HepG2 (cell line): ENCODE data around the gene ASIC5. TPM values are rescaled to one million over a fixed set of nuclear protein-coding genes. Genes with fewer than 3 reads are reported as not detected.

Experiments used
- ATAC-seq: fragments of 200-7000 bp; cut with Tn5 transposase; 3 replicates; pipeline ENCODE4 v1.9.1; 2020; ENCODE audit warnings: mild to moderate bottlenecking, moderate library complexity
- BruUV-seq: library from RNA; stranded (reverse); fragments of 400-500 nt; replicated peaks from 2 replicates; lab custom pipeline; 2021; lab: Mats Ljungman, UMichigan
- CTCF ChIA-PET: fragments of 300-600 bp; formaldehyde crosslinking; extraction: SDS; loops from one replicate; lab custom pipeline; 2021; ENCODE audit warnings: low total read pairs, inconsistent platforms, low intra/inter-chr PET ratio; lab: Yijun Ruan, JAX
- POLR2A ChIA-PET: fragments of 350-600 bp; sonication (Branson Sonifier 250); formaldehyde crosslinking; loops from one replicate; lab custom pipeline; 2020; ENCODE audit warnings: antibody characterized with exemption, inconsistent platforms; lab: Yijun Ruan, JAX
- DNase-seq: peaks from one replicate; pipeline ENCODE4 v3.0.0-alpha.2; 2015; ENCODE audit warnings: low spot score
- FAIRE-seq: peaks from 3 replicates; lab custom pipeline; 2011; peaks lifted over from hg19 to GRCh38; lab: Jason Lieb, UNC
- H2AFZ ChIP-seq: one replicate; pipeline ENCODE4 v1.6.1; 2011; ENCODE audit warnings: low read length, inconsistent platforms
- H3K27ac ChIP-seq: fragments of 300-600 bp; 3 replicates; pipeline ENCODE4 v1.8.0; 2011; ENCODE audit warnings: mixed run types, mild to moderate bottlenecking, mixed read lengths, low read length, inconsistent platforms; ENCODE audit not compliant: insufficient read depth; ENCODE audit errors: extremely low read length
- H3K27me3 ChIP-seq, 2 experiments: fragments of 200-600 bp in 1 of 2; 2 replicates in 1 of 2; 3 replicates in 1 of 2; pipeline versions ENCODE4 v1.6.0 to v1.8.0; 2011; ENCODE audit warnings: low read length in 2 of 2, mild to moderate bottlenecking in 2 of 2, moderate library complexity in 2 of 2, inconsistent platforms in 1 of 2; ENCODE audit not compliant: insufficient read depth in 2 of 2, control insufficient read depth in 1 of 2
- H3K36me3 ChIP-seq, 2 experiments: fragments of 200-600 bp in 1 of 2; replicated peaks in 1 of 2; 2 replicates in 1 of 2; 3 replicates in 1 of 2; pipeline versions ENCODE4 v1.5.1 to v1.8.0; 2011; ENCODE audit warnings: low read length in 2 of 2, inconsistent platforms in 1 of 2; ENCODE audit not compliant: insufficient read depth in 2 of 2, control insufficient read depth in 1 of 2
- H3K4me1 ChIP-seq: 2 replicates; pipeline ENCODE4 v1.5.1; 2012; ENCODE audit warnings: low read length, inconsistent platforms; ENCODE audit not compliant: insufficient read depth
- H3K4me2 ChIP-seq: 2 replicates; pipeline ENCODE4 v1.6.0; 2011; ENCODE audit warnings: low read depth, low read length, inconsistent platforms
- H3K4me3 ChIP-seq, 3 experiments: fragments of 200-600 bp in 1 of 3; sonication (generic), shearing (Covaris generic) in 1 of 3; replicated peaks in 1 of 3; 2 replicates each; pipeline ENCODE4 v1.5.1; 2011 to 2016; ENCODE audit warnings: low read length in 3 of 3, inconsistent platforms in 2 of 3, low read depth in 2 of 3, mild to moderate bottlenecking in 2 of 3, control low read depth in 1 of 3, mixed read lengths in 1 of 3; ENCODE audit not compliant: insufficient read depth in 1 of 3
- H3K79me2 ChIP-seq: one replicate; pipeline ENCODE4 v1.6.1; 2011; ENCODE audit warnings: low read length, inconsistent platforms; ENCODE audit not compliant: insufficient read depth
- H3K9ac ChIP-seq: 2 replicates; pipeline ENCODE4 v1.6.0; 2011; ENCODE audit warnings: mild to moderate bottlenecking, low read depth, low read length, inconsistent platforms; ENCODE audit not compliant: insufficient read depth
- H3K9me3 ChIP-seq: 2 replicates; pipeline ENCODE4 v1.5.1; 2012; ENCODE audit warnings: mild to moderate bottlenecking, low read length
- H4K20me1 ChIP-seq: 2 replicates; pipeline ENCODE4 v1.6.0; 2011; ENCODE audit warnings: inconsistent platforms, mild to moderate bottlenecking, low read length, moderate library complexity; ENCODE audit not compliant: insufficient read depth
- ARNTL ChIP-seq: sonication (generic); formaldehyde crosslinking; IDR thresholded peaks from 2 replicates; pipeline ENCODE4 v1.4.0; 2020; ENCODE audit warnings: mild to moderate bottlenecking, missing genetic modification reagents
- CREBL2 ChIP-seq: sonication (generic); formaldehyde crosslinking; IDR thresholded peaks from 2 replicates; pipeline ENCODE4 v1.8.1; 2023; ENCODE audit warnings: missing genetic modification reagents, mild to moderate bottlenecking, borderline replicate concordance
- E2F1 ChIP-seq: sonication (generic); formaldehyde crosslinking; IDR thresholded peaks from 2 replicates; pipeline ENCODE4 v1.5.0; 2020; ENCODE audit warnings: missing genetic modification reagents
- GABPA ChIP-seq, 2 experiments: IDR thresholded peaks; 2 replicates each; pipeline ENCODE4 v1.6.1; 2011 to 2016; ENCODE audit warnings: low read depth in 2 of 2, low read length in 1 of 2, missing biosample characterization in 1 of 2, missing genetic modification characterization in 1 of 2
- KMT2A ChIP-seq: sonication (generic); formaldehyde crosslinking; IDR thresholded peaks from 2 replicates; pipeline ENCODE4 v1.4.0; 2020; ENCODE audit warnings: missing genetic modification reagents
- SRSF4 ChIP-seq: fragments of 200-400 bp; formaldehyde crosslinking; IDR thresholded peaks from one replicate; pipeline ENCODE4 v1.6.1; 2018; ENCODE audit warnings: mild to moderate bottlenecking, low read depth, low read length, moderate library complexity; ENCODE audit not compliant: poor library complexity, severe bottlenecking
- ZNF10 ChIP-seq: sonication (generic); formaldehyde crosslinking; IDR thresholded peaks from 2 replicates; pipeline ENCODE4 v1.4.0; 2020; ENCODE audit warnings: mild to moderate bottlenecking, low read depth, missing genetic modification reagents, borderline replicate concordance
- ZNF430 ChIP-seq: sonication (generic); formaldehyde crosslinking; IDR thresholded peaks from 2 replicates; pipeline ENCODE4 v1.9.0; 2021; ENCODE audit warnings: mild to moderate bottlenecking, missing genetic modification reagents
- ZNF549 ChIP-seq: sonication (generic); formaldehyde crosslinking; IDR thresholded peaks from 2 replicates; pipeline ENCODE4 v1.5.0; 2020; ENCODE audit warnings: missing genetic modification reagents
- ZNF781 ChIP-seq: sonication (generic); formaldehyde crosslinking; IDR thresholded peaks from 2 replicates; pipeline ENCODE4 v1.5.1; 2020; ENCODE audit warnings: borderline replicate concordance, mild to moderate bottlenecking, missing genetic modification reagents; ENCODE audit errors: not compliant biosample characterization
- WGBS: methylation state at CpG from one replicate; pipeline ENCODE4 v1.1.6; 2017; ENCODE audit warnings: low lambda C conversion rate; 5-methylcytosine and 5-hydroxymethylcytosine counted together
- in situ Hi-C: cut with HindIII; loops from 2 replicates; pipeline ENCODE4 v1.10.0; 2017; ENCODE audit warnings: low pct_unique_long_range_greater_than_20kb; ENCODE audit not compliant: extremely low pct_ligation_motif_present
- intact Hi-C: fragments of 100-400 bp; cut with micrococcal nuclease; formaldehyde crosslinking; loops from one replicate; pipeline ENCODE4 v1.10.0; 2022; ENCODE audit not compliant: unreplicated experiment
- polyA plus RNA-seq, 8 experiments: library from polyadenylated mRNA; depleted of rRNA in 3 of 8; stranded (reverse) in 7 of 8; unstranded in 1 of 8; fragments of >200 nt; fragmentation: Illumina TruSeq in 4 of 8; extraction: Trizol in 4 of 8; gene quantifications; 2 replicates each; pipeline versions ENCODE4 v1.2.1 to v1.2.3, GENCODE V29; 2011 to 2016; ENCODE audit warnings: low read depth in 4 of 8, missing spikeins in 1 of 8, mixed read lengths in 1 of 8; ENCODE audit not compliant: insufficient read depth in 1 of 8
- total RNA-seq, 5 experiments: library from RNA; depleted of rRNA; stranded (reverse); fragments of >200 nt; fragmentation: Illumina TruSeq; extraction: Trizol; gene quantifications; 2 replicates each; pipeline ENCODE4 v1.2.3, GENCODE V29; 2016; ENCODE audit warnings: low read depth in 1 of 5
- TF ChIP-seq, protein P1 (sequence below): sonication (generic); formaldehyde crosslinking; IDR thresholded peaks from 2 replicates; pipeline ENCODE4 v1.4.0; 2020; ENCODE audit warnings: mild to moderate bottlenecking, missing genetic modification reagents, borderline replicate concordance
- TF ChIP-seq, protein P2 (sequence below): sonication (generic); formaldehyde crosslinking; IDR thresholded peaks from 2 replicates; pipeline ENCODE4 v1.5.0; 2020; ENCODE audit warnings: mild to moderate bottlenecking, missing genetic modification reagents, moderate library complexity

ASIC5 gene
- total and polyA plus RNA-seq, 2 of the 13 experiments (the other 11 are each of a cell fraction or from before 2014, with no cell fraction given): not detected

DNA sequence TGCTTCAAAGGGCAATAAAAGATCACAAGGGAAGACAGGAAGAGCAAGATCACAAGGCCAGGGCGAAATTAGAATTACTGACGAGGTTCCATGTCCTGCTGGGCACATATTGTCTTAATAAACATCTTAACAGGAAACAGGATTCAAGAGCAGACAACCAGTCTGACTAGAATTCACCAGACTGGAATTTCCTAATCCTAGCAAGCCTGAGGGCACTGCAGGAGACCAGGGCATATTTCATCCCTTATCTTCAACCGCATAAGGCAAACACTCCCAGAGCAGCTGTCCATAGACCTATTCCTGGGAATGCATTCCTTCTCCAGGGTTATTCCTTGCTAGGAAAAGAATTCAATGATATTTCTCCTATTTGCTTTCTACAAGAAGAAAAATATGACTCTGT lies 25.0 kb upstream of the ASIC5 start:
- H3K27me3 ChIP-seq: no peaks in the 10 kb centered on the region
- FAIRE-seq: no peak
- no peaks in the 10 kb centered on the region for H4K20me1 ChIP-seq
- H3K79me2 ChIP-seq: no peaks in the 10 kb centered on the region
- 0% methylated on average over 2 of the region's 3 CpGs for WGBS
- no TSS peak for BruUV-seq
- H3K4me1 ChIP-seq: no peaks in the 10 kb centered on the region
- TF ChIP-seq ARNTL (CRISPR knock-in tag) (no peak), KMT2A (CRISPR knock-in tag) (no peak), ZNF549 (CRISPR knock-in tag) (no peak), ZNF10 (CRISPR knock-in tag) (no peak), CREBL2 (no peak), ZNF781 (CRISPR knock-in tag) (no peak), SRSF4 (no peak), ZNF430 (CRISPR knock-in tag) (no peak), GABPA (IDR thresholded peaks at IDR 0.05; ENCODE audit: low read depth, low read length) (no peak), GABPA (CRISPR knock-in tag; IDR thresholded peaks at IDR 0.05; ENCODE audit: low read depth) (no peak), E2F1 (CRISPR knock-in tag) (no peak)
- TF ChIP-seq, protein P1, sequence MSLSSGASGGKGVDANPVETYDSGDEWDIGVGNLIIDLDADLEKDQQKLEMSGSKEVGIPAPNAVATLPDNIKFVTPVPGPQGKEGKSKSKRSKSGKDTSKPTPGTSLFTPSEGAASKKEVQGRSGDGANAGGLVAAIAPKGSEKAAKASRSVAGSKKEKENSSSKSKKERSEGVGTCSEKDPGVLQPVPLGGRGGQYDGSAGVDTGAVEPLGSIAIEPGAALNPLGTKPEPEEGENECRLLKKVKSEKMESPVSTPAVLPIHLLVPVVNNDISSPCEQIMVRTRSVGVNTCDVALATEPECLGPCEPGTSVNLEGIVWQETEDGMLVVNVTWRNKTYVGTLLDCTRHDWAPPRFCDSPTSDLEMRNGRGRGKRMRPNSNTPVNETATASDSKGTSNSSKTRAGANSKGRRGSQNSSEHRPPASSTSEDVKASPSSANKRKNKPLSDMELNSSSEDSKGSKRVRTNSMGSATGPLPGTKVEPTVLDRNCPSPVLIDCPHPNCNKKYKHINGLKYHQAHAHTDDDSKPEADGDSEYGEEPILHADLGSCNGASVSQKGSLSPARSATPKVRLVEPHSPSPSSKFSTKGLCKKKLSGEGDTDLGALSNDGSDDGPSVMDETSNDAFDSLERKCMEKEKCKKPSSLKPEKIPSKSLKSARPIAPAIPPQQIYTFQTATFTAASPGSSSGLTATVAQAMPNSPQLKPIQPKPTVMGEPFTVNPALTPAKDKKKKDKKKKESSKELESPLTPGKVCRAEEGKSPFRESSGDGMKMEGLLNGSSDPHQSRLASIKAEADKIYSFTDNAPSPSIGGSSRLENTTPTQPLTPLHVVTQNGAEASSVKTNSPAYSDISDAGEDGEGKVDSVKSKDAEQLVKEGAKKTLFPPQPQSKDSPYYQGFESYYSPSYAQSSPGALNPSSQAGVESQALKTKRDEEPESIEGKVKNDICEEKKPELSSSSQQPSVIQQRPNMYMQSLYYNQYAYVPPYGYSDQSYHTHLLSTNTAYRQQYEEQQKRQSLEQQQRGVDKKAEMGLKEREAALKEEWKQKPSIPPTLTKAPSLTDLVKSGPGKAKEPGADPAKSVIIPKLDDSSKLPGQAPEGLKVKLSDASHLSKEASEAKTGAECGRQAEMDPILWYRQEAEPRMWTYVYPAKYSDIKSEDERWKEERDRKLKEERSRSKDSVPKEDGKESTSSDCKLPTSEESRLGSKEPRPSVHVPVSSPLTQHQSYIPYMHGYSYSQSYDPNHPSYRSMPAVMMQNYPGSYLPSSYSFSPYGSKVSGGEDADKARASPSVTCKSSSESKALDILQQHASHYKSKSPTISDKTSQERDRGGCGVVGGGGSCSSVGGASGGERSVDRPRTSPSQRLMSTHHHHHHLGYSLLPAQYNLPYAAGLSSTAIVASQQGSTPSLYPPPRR: no peak
- TF ChIP-seq, protein P2, sequence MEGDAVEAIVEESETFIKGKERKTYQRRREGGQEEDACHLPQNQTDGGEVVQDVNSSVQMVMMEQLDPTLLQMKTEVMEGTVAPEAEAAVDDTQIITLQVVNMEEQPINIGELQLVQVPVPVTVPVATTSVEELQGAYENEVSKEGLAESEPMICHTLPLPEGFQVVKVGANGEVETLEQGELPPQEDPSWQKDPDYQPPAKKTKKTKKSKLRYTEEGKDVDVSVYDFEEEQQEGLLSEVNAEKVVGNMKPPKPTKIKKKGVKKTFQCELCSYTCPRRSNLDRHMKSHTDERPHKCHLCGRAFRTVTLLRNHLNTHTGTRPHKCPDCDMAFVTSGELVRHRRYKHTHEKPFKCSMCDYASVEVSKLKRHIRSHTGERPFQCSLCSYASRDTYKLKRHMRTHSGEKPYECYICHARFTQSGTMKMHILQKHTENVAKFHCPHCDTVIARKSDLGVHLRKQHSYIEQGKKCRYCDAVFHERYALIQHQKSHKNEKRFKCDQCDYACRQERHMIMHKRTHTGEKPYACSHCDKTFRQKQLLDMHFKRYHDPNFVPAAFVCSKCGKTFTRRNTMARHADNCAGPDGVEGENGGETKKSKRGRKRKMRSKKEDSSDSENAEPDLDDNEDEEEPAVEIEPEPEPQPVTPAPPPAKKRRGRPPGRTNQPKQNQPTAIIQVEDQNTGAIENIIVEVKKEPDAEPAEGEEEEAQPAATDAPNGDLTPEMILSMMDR: no peak
- in situ Hi-C loops: no loop called here
- no peak overlapping the region for H2AFZ ChIP-seq
- DNase-seq: no peak
- H3K9ac ChIP-seq: no peak overlapping the region
- ChIA-PET POLR2A (no interaction called here), CTCF (no interaction called here)
- H3K4me2 ChIP-seq: no peak overlapping the region
- no peak overlapping the region for H3K27ac ChIP-seq
- no peak for ATAC-seq
- H3K4me3 ChIP-seq: no peak overlapping the region
- no peaks in the 10 kb centered on the region for H3K36me3 ChIP-seq
- intact Hi-C loops: no loop called here
- H3K9me3 ChIP-seq: no peaks in the 10 kb centered on the region
